C4-2B (cell line): ENCODE data around the gene ACOT11.

Experiments used
- H3K27ac ChIP-seq: fragments of 450-650 bp; 2 replicates; pipeline ENCODE4 v1.5.1; 2017
- ZFX ChIP-seq: fragments of 450-650 bp; IDR thresholded peaks from 2 replicates; pipeline ENCODE4 v1.6.1; 2017
- TF ChIP-seq, protein P1 (sequence below): fragments of 450-650 bp; conservative IDR thresholded peaks from 2 replicates; pipeline ENCODE4 v1.5.1; 2017; ENCODE audit warnings: mild to moderate bottlenecking

The ACOT11 gene

GRCh38 chr1:54558434-54559030 lies 10.5 kb downstream of the ACOT11 start:
- no peak for TF ChIP-seq ZFX
- TF ChIP-seq, protein P1, sequence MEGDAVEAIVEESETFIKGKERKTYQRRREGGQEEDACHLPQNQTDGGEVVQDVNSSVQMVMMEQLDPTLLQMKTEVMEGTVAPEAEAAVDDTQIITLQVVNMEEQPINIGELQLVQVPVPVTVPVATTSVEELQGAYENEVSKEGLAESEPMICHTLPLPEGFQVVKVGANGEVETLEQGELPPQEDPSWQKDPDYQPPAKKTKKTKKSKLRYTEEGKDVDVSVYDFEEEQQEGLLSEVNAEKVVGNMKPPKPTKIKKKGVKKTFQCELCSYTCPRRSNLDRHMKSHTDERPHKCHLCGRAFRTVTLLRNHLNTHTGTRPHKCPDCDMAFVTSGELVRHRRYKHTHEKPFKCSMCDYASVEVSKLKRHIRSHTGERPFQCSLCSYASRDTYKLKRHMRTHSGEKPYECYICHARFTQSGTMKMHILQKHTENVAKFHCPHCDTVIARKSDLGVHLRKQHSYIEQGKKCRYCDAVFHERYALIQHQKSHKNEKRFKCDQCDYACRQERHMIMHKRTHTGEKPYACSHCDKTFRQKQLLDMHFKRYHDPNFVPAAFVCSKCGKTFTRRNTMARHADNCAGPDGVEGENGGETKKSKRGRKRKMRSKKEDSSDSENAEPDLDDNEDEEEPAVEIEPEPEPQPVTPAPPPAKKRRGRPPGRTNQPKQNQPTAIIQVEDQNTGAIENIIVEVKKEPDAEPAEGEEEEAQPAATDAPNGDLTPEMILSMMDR, result no peak
- H3K27ac ChIP-seq, result no peak overlapping the region

GRCh38 chr1:54559111-54559548 lies 11.1 kb downstream of the ACOT11 start:
- no peak for TF ChIP-seq ZFX
- TF ChIP-seq, protein P1, result no peak
- H3K27ac ChIP-seq, result no peak overlapping the region

GRCh38 chr1:54559771-54560231 lies 11.8 kb downstream of the ACOT11 start:
- no peak for TF ChIP-seq ZFX
- TF ChIP-seq, protein P1, result no peak

DNA sequence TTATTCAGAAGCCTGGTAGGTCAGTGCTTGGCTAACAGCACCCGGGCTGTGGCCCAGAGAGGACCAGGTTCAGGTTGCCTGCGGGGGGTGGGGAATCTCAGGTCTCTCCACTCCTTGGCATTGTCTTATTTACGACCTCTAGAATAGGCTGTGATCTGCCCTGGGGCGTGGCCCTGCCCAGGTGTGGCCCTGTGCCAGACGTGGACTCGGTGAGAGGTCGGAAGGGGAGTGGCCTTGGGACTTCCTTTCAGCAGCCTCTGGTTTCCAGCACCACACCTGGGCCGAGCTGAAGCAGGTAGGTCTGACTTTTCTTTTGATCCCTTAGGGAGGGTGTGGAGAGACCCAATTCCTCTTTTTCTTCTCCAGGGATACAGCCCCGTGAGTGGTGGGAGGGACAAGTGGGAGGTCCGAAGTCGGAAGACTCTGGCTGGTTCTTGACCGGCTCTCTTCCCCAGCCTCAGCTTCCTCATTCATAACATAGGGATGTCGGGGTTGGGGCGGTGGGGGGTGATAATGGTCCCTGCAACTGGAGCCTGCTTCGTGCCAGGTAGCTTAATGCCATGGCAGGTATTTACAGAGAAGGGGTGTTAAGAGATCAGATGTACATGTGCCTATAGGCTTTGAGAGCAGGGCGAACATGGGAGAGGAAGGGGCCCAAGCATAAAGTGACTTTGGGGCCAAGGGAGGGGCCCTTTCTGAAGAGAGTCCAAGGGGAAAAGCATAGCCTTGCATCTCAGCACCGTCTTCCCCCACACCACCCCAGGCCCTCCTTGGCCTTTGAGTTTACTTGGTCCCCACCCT lies 16.5 kb downstream of the ACOT11 start:
- TF ChIP-seq, protein P1, result no peak
- TF ChIP-seq ZFX, result no peak
- peak overlapping the region; percentile 28 for H3K27ac ChIP-seq

More at GRCh38 chr1:54559771-54560231, 11.8 kb downstream of the ACOT11 start:
- no peak overlapping the region for H3K27ac ChIP-seq

GRCh38 chr1:54565113-54565501 lies 17.1 kb downstream of the ACOT11 start:
- H3K27ac ChIP-seq, result peak overlapping the region; percentile 28; the same call in 1 of the 2 replicates

GRCh38 chr1:54566438-54567141 lies 18.6 kb downstream of the ACOT11 start:
- H3K27ac ChIP-seq, result no peak overlapping the region
- TF ChIP-seq ZFX, result no peak
- TF ChIP-seq, protein P1, result no peak

More at GRCh38 chr1:54565113-54565501, 17.1 kb downstream of the ACOT11 start:
- no peak for TF ChIP-seq ZFX
- TF ChIP-seq, protein P1, result no peak
